ENCODE results near the gene TGFBR3.

TGFBR3 gene

GRCh38 chr1:91734761-91735160, 151.2 kb downstream of the TGFBR3 start:
- H3K4me2 ChIP-seq (ENCODE audit: low read length), result no peak overlapping the region
- H3K27me3 ChIP-seq (ENCODE audit: insufficient read depth, low read length), result no peaks in the 10 kb centered on the region
- no peak overlapping the region for H3K4me3 ChIP-seq (ENCODE audit: low read depth, low read length, poor library complexity, severe bottlenecking)
- no peaks in the 10 kb centered on the region for H4K20me1 ChIP-seq (ENCODE audit: insufficient read depth, low read length)
- H3K9ac ChIP-seq (ENCODE audit: low read length), result no peak overlapping the region
- no peaks in the 10 kb centered on the region for H3K9me2 ChIP-seq (ENCODE audit: low read depth, low read length)
- H3K36me3 ChIP-seq (ENCODE audit: insufficient read depth, low read length), result no peaks in the 10 kb centered on the region
- no peaks in the 10 kb centered on the region for H3K4me1 ChIP-seq (ENCODE audit: insufficient read depth, low read length, severe bottlenecking)
- TF ChIP-seq CTCF (IDR thresholded peaks at IDR 0.05; ENCODE audit: low read length), result no peak
- TF ChIP-seq EZH2 (IDR thresholded peaks at IDR 0.05; ENCODE audit: borderline replicate concordance, low read length), result no peak
- no peaks in the 10 kb centered on the region for H3K9me3 ChIP-seq (ENCODE audit: low read length)
- H3K27ac ChIP-seq (ENCODE audit: low read depth, low read length, poor library complexity, severe bottlenecking), result no peak overlapping the region
- H3K79me2 ChIP-seq (ENCODE audit: insufficient read depth, low read length), result no peaks in the 10 kb centered on the region
- H3F3A ChIP-seq (ENCODE audit: insufficient read depth, low read length), result no peaks in the 10 kb centered on the region
- H2AFZ ChIP-seq (ENCODE audit: low read length), result no peak overlapping the region

- H3K9ac ChIP-seq (ENCODE audit: low read length), result no peak overlapping the region
- no peak overlapping the region for H3K4me3 ChIP-seq (ENCODE audit: low read depth, low read length, poor library complexity, severe bottlenecking)
- no peaks in the 10 kb centered on the region for H3K9me2 ChIP-seq (ENCODE audit: low read depth, low read length)
- H2AFZ ChIP-seq (ENCODE audit: low read length), result no peak overlapping the region
- TF ChIP-seq CTCF (IDR thresholded peaks at IDR 0.05; ENCODE audit: low read length) (no peak), EZH2 (IDR thresholded peaks at IDR 0.05; ENCODE audit: borderline replicate concordance, low read length) (no peak)
- H3K79me2 ChIP-seq (ENCODE audit: insufficient read depth, low read length), result no peaks in the 10 kb centered on the region
- H3K27ac ChIP-seq (ENCODE audit: low read depth, low read length, poor library complexity, severe bottlenecking), result no peak overlapping the region
- H3K27me3 ChIP-seq (ENCODE audit: insufficient read depth, low read length), result no peaks in the 10 kb centered on the region
- H3K4me2 ChIP-seq (ENCODE audit: low read length), result no peak overlapping the region
- H3F3A ChIP-seq (ENCODE audit: insufficient read depth, low read length), result no peaks in the 10 kb centered on the region
- H3K36me3 ChIP-seq (ENCODE audit: insufficient read depth, low read length), result no peaks in the 10 kb centered on the region
- H3K9me3 ChIP-seq (ENCODE audit: low read length), result no peaks in the 10 kb centered on the region
- H3K4me1 ChIP-seq (ENCODE audit: insufficient read depth, low read length, severe bottlenecking), result no peaks in the 10 kb centered on the region
- H4K20me1 ChIP-seq (ENCODE audit: insufficient read depth, low read length), result no peaks in the 10 kb centered on the region
Measured at GRCh38 chr1:91733108-91733710, 152.7 kb downstream of the TGFBR3 start.

GRCh38 chr1:91732291-91733107, 153.5 kb downstream of the TGFBR3 start:
- no peak overlapping the region for H3K9ac ChIP-seq (ENCODE audit: low read length)
- H4K20me1 ChIP-seq (ENCODE audit: insufficient read depth, low read length), result no peaks in the 10 kb centered on the region
- H3K9me3 ChIP-seq (ENCODE audit: low read length), result no peaks in the 10 kb centered on the region
- H3K79me2 ChIP-seq (ENCODE audit: insufficient read depth, low read length), result no peaks in the 10 kb centered on the region
- no peak overlapping the region for H3K4me3 ChIP-seq (ENCODE audit: low read depth, low read length, poor library complexity, severe bottlenecking)
- H3K4me1 ChIP-seq (ENCODE audit: insufficient read depth, low read length, severe bottlenecking), result no peaks in the 10 kb centered on the region
- no peaks in the 10 kb centered on the region for H3K36me3 ChIP-seq (ENCODE audit: insufficient read depth, low read length)
- TF ChIP-seq CTCF (IDR thresholded peaks at IDR 0.05; ENCODE audit: low read length), result no peak
- no peak for TF ChIP-seq EZH2 (IDR thresholded peaks at IDR 0.05; ENCODE audit: borderline replicate concordance, low read length)
- H3K4me2 ChIP-seq (ENCODE audit: low read length), result no peak overlapping the region
- H3K9me2 ChIP-seq (ENCODE audit: low read depth, low read length), result no peaks in the 10 kb centered on the region
- no peaks in the 10 kb centered on the region for H3F3A ChIP-seq (ENCODE audit: insufficient read depth, low read length)
- H2AFZ ChIP-seq (ENCODE audit: low read length), result no peak overlapping the region
- no peak overlapping the region for H3K27ac ChIP-seq (ENCODE audit: low read depth, low read length, poor library complexity, severe bottlenecking)
- no peaks in the 10 kb centered on the region for H3K27me3 ChIP-seq (ENCODE audit: insufficient read depth, low read length)
